OCI-LY3 (cell line): ENCODE data around the gene OTOS.

Source experiments
- EZH2phosphoT487 ChIP-seq: fragments of 200-600 bp; shearing (Covaris generic); IDR thresholded peaks from 2 replicates; pipeline ENCODE4 v1.6.1; 2018; ENCODE audit warnings: antibody characterized with exemption, mixed run types, low read depth
- TF ChIP-seq, protein P1 (sequence below): fragments of 200-600, 300-600 bp; sonication (generic); IDR thresholded peaks from 2 replicates; pipeline ENCODE4 v1.5.1; 2014; ENCODE audit warnings: antibody characterized with exemption, low read length, low read depth

DNA sequence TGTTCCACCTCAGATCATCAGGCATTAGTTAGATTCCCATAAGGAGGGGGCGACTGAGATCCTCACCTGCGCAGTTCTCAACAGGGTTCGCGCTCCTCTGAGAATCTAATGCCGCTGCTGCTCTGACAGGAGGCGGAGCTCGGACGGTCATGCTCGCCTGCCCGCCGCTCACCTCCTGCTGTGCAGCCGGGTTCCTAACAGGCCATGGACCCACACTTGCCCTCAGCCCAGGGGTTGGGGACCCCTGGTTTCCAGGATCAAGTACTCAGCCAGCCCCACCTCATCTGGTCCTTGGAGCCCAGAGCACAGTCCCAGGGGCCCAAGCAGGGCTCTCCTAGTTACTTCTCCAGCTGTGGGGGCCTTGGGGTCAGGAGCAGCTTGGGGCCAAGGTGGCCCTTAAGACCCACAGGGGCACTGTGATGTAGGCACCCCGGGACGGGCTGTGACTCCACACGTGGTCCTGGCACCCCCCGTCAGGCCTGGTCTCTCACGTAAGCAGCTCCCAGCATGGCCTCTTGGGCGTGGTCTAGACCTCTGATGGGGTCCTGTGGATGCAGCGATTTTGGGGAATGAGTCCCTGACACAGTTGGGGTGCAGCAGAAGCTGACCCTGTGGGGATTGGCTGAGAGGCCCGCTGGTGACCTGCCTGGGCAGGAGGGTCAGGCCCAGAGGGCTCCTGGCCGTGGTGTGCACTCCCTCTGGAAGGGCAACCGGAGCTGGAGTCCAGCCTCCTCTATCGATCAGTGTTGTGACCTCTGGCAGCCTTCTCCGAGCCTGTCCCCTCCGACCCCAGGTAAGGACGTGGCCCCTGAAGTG, 28.3 kb upstream of the OTOS start:
- no peak for TF ChIP-seq EZH2phosphoT487
- TF ChIP-seq, protein P1, sequence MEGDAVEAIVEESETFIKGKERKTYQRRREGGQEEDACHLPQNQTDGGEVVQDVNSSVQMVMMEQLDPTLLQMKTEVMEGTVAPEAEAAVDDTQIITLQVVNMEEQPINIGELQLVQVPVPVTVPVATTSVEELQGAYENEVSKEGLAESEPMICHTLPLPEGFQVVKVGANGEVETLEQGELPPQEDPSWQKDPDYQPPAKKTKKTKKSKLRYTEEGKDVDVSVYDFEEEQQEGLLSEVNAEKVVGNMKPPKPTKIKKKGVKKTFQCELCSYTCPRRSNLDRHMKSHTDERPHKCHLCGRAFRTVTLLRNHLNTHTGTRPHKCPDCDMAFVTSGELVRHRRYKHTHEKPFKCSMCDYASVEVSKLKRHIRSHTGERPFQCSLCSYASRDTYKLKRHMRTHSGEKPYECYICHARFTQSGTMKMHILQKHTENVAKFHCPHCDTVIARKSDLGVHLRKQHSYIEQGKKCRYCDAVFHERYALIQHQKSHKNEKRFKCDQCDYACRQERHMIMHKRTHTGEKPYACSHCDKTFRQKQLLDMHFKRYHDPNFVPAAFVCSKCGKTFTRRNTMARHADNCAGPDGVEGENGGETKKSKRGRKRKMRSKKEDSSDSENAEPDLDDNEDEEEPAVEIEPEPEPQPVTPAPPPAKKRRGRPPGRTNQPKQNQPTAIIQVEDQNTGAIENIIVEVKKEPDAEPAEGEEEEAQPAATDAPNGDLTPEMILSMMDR = no peak
